HK-2 (cell line): ENCODE data around the gene MYT1.
A peak's percentile ranks its signal among the peaks of the same experiment; 100 is the strongest.

Experiments
- DNase-seq: peaks from one replicate; pipeline ENCODE4 v3.0.0-alpha.2; 2018; ENCODE audit not compliant: unreplicated experiment

MYT1 gene

GRCh38 chr20:64216910-64217309, 52.7 kb downstream of the MYT1 start:
- DNase-seq: no peak

GRCh38 chr20:64217539-64218221, 53.4 kb downstream of the MYT1 start:
- DNase-seq: no peak

GRCh38 chr20:64219202-64219601, 55.0 kb downstream of the MYT1 start:
- DNase-seq: no peak

GRCh38 chr20:64219730-64220129, 55.5 kb downstream of the MYT1 start:
- no peak for DNase-seq

- DNase-seq: no peak
Observed at GRCh38 chr20:64220420-64220819, 56.2 kb downstream of the MYT1 start.

GRCh38 chr20:64220891-64221527, 56.8 kb downstream of the MYT1 start:
- no peak for DNase-seq

- DNase-seq: peak; percentile 27
Observed at GRCh38 chr20:64222291-64222735, 58.1 kb downstream of the MYT1 start.

GRCh38 chr20:64222851-64223525, 58.7 kb downstream of the MYT1 start:
- no peak for DNase-seq

GRCh38 chr20:64223526-64224067, 59.3 kb downstream of the MYT1 start:
- DNase-seq: peak; percentile 83

- peak; percentile 81 for DNase-seq
Observed at GRCh38 chr20:64224351-64225170, 60.3 kb downstream of the MYT1 start.

GRCh38 chr20:64225171-64225595, 60.9 kb downstream of the MYT1 start:
- DNase-seq: no peak

- no peak for DNase-seq
Observed at GRCh38 chr20:64225828-64226598, 61.8 kb downstream of the MYT1 start.

GRCh38 chr20:64226686-64227580, 62.7 kb downstream of the MYT1 start:
- no peak for DNase-seq

- DNase-seq: no peak
Observed at GRCh38 chr20:64228086-64228653, 63.9 kb downstream of the MYT1 start.

- no peak for DNase-seq
Observed at GRCh38 chr20:64228751-64229506, 64.7 kb downstream of the MYT1 start.

GRCh38 chr20:64229507-64230061, 65.3 kb downstream of the MYT1 start:
- no peak for DNase-seq

GRCh38 chr20:64230461-64231145, 66.4 kb downstream of the MYT1 start:
- DNase-seq: no peak
